Glutamatergic neuron (in vitro differentiated cells): Measurements from ENCODE around the gene CEPT1. TPM values are rescaled to one million over a fixed set of nuclear protein-coding genes. Genes with fewer than 3 reads are reported as not detected.

Experiments used
- DNase-seq: peaks from one replicate; pipeline ENCODE4 v3.0.0; 2022
- H3K27ac Mint-ChIP-seq: one replicate; pipeline ENCODE4 v1.8.0; 2020; ENCODE audit warnings: mild to moderate bottlenecking, mixed read lengths, inconsistent platforms; ENCODE audit not compliant: unreplicated experiment
- H3K27me3 Mint-ChIP-seq: one replicate; pipeline ENCODE4 v1.8.0; 2020; ENCODE audit warnings: mild to moderate bottlenecking, moderate library complexity, mixed read lengths, inconsistent platforms; ENCODE audit not compliant: unreplicated experiment
- H3K36me3 Mint-ChIP-seq: one replicate; pipeline ENCODE4 v1.8.0; 2020; ENCODE audit warnings: mild to moderate bottlenecking, mixed read lengths, inconsistent platforms; ENCODE audit not compliant: unreplicated experiment
- H3K4me1 Mint-ChIP-seq: one replicate; pipeline ENCODE4 v1.8.0; 2020; ENCODE audit warnings: mild to moderate bottlenecking, low read depth, mixed read lengths, inconsistent platforms; ENCODE audit not compliant: unreplicated experiment
- H3K4me3 Mint-ChIP-seq: one replicate; pipeline ENCODE4 v1.8.0; 2020; ENCODE audit warnings: mild to moderate bottlenecking, mixed read lengths, inconsistent platforms; ENCODE audit not compliant: unreplicated experiment
- H3K9me3 Mint-ChIP-seq: one replicate; pipeline ENCODE4 v1.8.0; 2020; ENCODE audit warnings: mild to moderate bottlenecking, moderate library complexity, mixed read lengths, inconsistent platforms; ENCODE audit not compliant: unreplicated experiment
- total RNA-seq: library from RNA; stranded (reverse); fragmentation: NEBNext Ultra II Directional; extraction: Animal tissue kit (Norgen Biotek cat#: 25700); gene quantifications from one replicate; pipeline ENCODE4 v1.2.1, GENCODE V29; 2021; ENCODE audit not compliant: unreplicated experiment
- TF ChIP-seq, protein P1 (sequence below): fragments of 200-600 bp; sonication (generic); IDR thresholded peaks from one replicate; pipeline ENCODE4 v1.5.0; 2021; ENCODE audit not compliant: partially characterized antibody, unreplicated experiment

The CEPT1 gene
- total RNA-seq, 1 donor from 2014 or later, result 35.6 TPM

DNA sequence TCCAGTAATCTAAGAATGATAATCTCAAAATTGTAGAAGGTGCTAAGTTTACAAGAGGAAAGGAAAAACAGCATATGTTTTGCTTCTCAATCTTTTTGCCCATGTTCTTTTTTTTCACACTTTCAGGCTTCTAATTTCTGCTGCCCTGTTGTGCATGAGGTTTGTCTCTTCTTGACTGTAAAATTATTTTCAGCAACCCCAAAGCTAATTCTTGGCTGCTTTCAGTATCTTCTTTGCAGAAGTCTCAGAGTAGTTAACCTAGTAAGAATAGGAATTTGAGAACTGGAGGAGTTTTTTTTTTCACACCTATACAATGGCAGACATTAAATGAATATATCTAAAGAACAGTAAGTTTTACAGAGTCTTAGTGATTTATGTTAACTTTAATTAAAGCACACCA is 34.0 kb downstream of the CEPT1 start:
- no peak for DNase-seq
- no peaks in the 10 kb centered on the region for H3K36me3 Mint-ChIP-seq
- H3K4me1 Mint-ChIP-seq, result no peaks in the 10 kb centered on the region
- no peaks in the 10 kb centered on the region for H3K9me3 Mint-ChIP-seq
- TF ChIP-seq, protein P1, sequence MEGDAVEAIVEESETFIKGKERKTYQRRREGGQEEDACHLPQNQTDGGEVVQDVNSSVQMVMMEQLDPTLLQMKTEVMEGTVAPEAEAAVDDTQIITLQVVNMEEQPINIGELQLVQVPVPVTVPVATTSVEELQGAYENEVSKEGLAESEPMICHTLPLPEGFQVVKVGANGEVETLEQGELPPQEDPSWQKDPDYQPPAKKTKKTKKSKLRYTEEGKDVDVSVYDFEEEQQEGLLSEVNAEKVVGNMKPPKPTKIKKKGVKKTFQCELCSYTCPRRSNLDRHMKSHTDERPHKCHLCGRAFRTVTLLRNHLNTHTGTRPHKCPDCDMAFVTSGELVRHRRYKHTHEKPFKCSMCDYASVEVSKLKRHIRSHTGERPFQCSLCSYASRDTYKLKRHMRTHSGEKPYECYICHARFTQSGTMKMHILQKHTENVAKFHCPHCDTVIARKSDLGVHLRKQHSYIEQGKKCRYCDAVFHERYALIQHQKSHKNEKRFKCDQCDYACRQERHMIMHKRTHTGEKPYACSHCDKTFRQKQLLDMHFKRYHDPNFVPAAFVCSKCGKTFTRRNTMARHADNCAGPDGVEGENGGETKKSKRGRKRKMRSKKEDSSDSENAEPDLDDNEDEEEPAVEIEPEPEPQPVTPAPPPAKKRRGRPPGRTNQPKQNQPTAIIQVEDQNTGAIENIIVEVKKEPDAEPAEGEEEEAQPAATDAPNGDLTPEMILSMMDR, result no peak
- H3K4me3 Mint-ChIP-seq, result no peak overlapping the region
- no peak overlapping the region for H3K27ac Mint-ChIP-seq
- H3K27me3 Mint-ChIP-seq, result peaks cover 2% of the 10 kb centered on the region

DNA sequence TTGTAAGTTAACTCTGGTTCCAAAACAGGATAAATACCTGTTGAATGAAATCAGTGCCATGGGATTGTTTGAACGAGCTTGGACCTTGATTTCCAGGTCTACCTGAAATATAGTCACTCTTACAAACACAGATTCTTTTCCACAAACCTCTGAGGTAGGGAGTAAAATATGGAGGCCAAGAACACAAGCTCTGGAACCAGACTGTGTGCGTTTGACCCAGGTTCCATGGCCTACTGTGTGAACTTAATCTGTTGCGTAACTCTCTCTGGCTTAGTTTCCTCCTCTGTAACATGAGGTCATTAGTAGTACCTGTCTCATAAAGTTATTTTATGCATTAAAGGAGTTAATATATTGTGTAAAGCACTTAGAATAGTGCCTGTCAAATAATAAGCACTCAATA is 35.3 kb downstream of the CEPT1 start:
- TF ChIP-seq, protein P1, result no peak
- H3K27ac Mint-ChIP-seq, result no peak overlapping the region
- no peaks in the 10 kb centered on the region for H3K9me3 Mint-ChIP-seq
- H3K36me3 Mint-ChIP-seq, result no peaks in the 10 kb centered on the region
- peaks cover 2% of the 10 kb centered on the region for H3K27me3 Mint-ChIP-seq
- DNase-seq, result no peak
- H3K4me1 Mint-ChIP-seq, result no peaks in the 10 kb centered on the region
- H3K4me3 Mint-ChIP-seq, result no peak overlapping the region

DNA sequence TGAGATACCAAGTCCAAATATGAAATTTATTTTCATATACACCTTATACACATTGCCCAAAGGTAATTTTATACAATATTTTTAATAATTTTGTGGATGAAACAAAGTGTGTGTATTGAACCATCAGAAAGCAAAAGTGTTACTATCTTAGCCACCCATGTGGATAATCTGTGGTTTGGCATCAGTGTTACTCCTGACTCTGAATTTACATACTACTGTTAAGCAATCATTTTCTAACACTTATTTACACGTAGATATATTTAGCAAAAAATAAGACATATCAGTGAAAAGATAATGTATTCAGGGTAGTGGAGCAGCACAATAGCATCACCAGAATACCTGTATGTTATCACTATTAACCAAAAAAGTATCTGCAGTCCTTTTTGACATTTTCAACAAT is 36.7 kb downstream of the CEPT1 start:
- Mint-ChIP-seq H3K9me3 (no peaks in the 10 kb centered on the region), H3K27ac (no peak overlapping the region), H3K27me3 (peaks cover 2% of the 10 kb centered on the region), H3K36me3 (no peaks in the 10 kb centered on the region), H3K4me1 (no peaks in the 10 kb centered on the region), H3K4me3 (no peak overlapping the region)
- TF ChIP-seq, protein P1, result no peak
- DNase-seq, result no peak

DNA sequence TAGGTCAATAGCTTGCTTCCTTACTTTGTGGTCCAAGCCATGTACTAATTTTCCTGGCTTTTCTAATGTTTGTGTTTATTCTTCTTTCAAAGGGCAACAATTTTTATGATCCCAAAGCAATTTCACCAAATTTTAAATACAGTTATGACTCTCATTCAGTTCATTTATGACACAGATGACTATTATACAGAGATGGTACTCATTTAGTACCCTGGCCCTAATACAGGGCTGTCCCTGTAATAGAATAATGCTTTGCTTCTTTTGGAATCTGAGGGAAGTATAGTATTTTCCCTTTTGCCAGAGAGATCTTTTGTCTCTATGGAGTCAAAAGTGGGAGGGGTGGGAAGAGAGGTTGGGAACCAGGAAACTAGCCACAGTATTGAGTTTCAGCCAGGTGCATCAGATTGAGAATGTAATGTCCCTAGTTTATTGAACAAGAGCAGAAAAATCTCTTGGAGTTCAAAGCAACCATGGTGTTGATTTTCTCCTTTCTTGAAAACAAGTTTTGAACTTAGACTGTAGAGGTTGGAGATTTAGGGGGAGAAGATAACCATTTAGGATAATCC is 40.0 kb downstream of the CEPT1 start:
- H3K4me1 Mint-ChIP-seq, result no peaks in the 10 kb centered on the region
- TF ChIP-seq, protein P1, result no peak
- no peaks in the 10 kb centered on the region for H3K27me3 Mint-ChIP-seq
- peaks cover under 1% of the 10 kb centered on the region for H3K36me3 Mint-ChIP-seq
- no peak for DNase-seq
- no peaks in the 10 kb centered on the region for H3K9me3 Mint-ChIP-seq
- no peak overlapping the region for H3K4me3 Mint-ChIP-seq
- no peak overlapping the region for H3K27ac Mint-ChIP-seq

DNA sequence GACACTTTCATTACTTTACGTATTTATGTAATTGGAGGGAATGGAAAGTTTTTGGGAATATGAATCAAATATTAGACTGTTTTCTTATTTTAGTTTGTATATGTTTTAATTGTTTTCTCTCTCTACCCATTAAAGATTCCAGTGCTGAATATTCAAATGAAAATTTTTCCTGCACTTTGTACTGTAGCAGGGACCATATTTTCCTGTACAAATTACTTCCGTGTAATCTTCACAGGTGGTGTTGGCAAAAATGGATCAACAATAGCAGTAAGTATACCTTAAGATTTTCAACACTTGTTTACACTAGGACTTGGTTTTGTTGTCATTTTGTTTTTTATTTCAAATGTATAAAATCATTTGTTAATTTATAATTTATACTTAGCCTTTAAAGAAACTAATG is 42.0 kb downstream of the CEPT1 start:
- Mint-ChIP-seq H3K27me3 (no peaks in the 10 kb centered on the region), H3K9me3 (no peaks in the 10 kb centered on the region), H3K4me1 (no peaks in the 10 kb centered on the region), H3K36me3 (peaks cover 7% of the 10 kb centered on the region), H3K27ac (no peak overlapping the region), H3K4me3 (no peak overlapping the region)
- no peak for DNase-seq
- TF ChIP-seq, protein P1, result no peak
